Neural progenitor cell (in vitro differentiated cells): ENCODE measurements around the gene ATL1. TPM values are rescaled to one million over a fixed set of nuclear protein-coding genes. Genes with fewer than 3 reads are reported as not detected.
"Not testable (repeated sequence)": the region's sequence is repeated elsewhere in the genome, so short reads cannot be mapped to it uniquely, and the experiment has no call there.

Experiments used
- DNase-seq: peaks from one replicate; pipeline ENCODE4 v3.0.0-alpha.2; 2016; ENCODE audit warnings: low spot score
- H2AFZ ChIP-seq: fragments of 200-600 bp; sonication (generic); replicated peaks from 2 replicates; pipeline ENCODE4 v1.6.1; 2016; ENCODE audit warnings: antibody characterized with exemption
- H3F3A ChIP-seq: fragments of 200-600 bp; sonication (generic); 2 replicates; pipeline ENCODE4 v1.6.1; 2016; ENCODE audit warnings: antibody characterized with exemption, low read depth
- H3K27ac ChIP-seq: fragments of 200-600 bp; sonication (generic); 2 replicates; pipeline ENCODE4 v1.5.1; 2016; ENCODE audit warnings: mild to moderate bottlenecking
- H3K27me3 ChIP-seq: fragments of 200-600 bp; sonication (generic); 2 replicates; pipeline ENCODE4 v1.6.1; 2016; ENCODE audit warnings: mild to moderate bottlenecking, moderate library complexity
- H3K36me3 ChIP-seq: fragments of 200-600 bp; sonication (generic); 2 replicates; pipeline ENCODE4 v1.5.1; 2016
- H3K4me1 ChIP-seq: fragments of 200-600 bp; sonication (generic); 2 replicates; pipeline ENCODE4 v1.6.1; 2016; ENCODE audit warnings: mixed run types
- H3K4me2 ChIP-seq: fragments of 200-600 bp; sonication (generic); 2 replicates; pipeline ENCODE4 v1.6.1; 2016
- H3K4me3 ChIP-seq: fragments of 200-600 bp; sonication (generic); 2 replicates; pipeline ENCODE4 v1.5.1; 2016
- H3K79me2 ChIP-seq: fragments of 200-600 bp; sonication (generic); 2 replicates; pipeline ENCODE4 v1.6.1; 2016; ENCODE audit warnings: low read depth
- H3K9ac ChIP-seq: fragments of 200-600 bp; sonication (generic); 2 replicates; pipeline ENCODE4 v1.6.1; 2016
- H3K9me3 ChIP-seq: fragments of 200-600 bp; sonication (generic); 2 replicates; pipeline ENCODE4 v1.5.1; 2016; ENCODE audit warnings: low read depth
- H4K20me1 ChIP-seq: fragments of 200-600 bp; sonication (generic); 2 replicates; pipeline ENCODE4 v1.6.1; 2016; ENCODE audit warnings: low read depth
- H3K27ac Mint-ChIP-seq: 3 replicates; pipeline ENCODE4 v1.8.0; 2021; ENCODE audit warnings: mixed read lengths
- H3K27me3 Mint-ChIP-seq: 2 replicates; pipeline ENCODE4 v1.8.0; 2022; ENCODE audit warnings: low read depth, mild to moderate bottlenecking, inconsistent platforms, moderate library complexity, mixed read lengths; ENCODE audit not compliant: insufficient read depth
- H3K36me3 Mint-ChIP-seq: 3 replicates; pipeline ENCODE4 v1.8.0; 2021; ENCODE audit warnings: mixed read lengths
- H3K4me1 Mint-ChIP-seq: 3 replicates; pipeline ENCODE4 v1.8.0; 2021; ENCODE audit warnings: mixed read lengths
- H3K4me3 Mint-ChIP-seq: 3 replicates; pipeline ENCODE4 v1.8.0; 2021; ENCODE audit warnings: mild to moderate bottlenecking, moderate library complexity, mixed read lengths
- H3K9me3 Mint-ChIP-seq: 3 replicates; pipeline ENCODE4 v1.8.0; 2020; ENCODE audit warnings: mixed read lengths
- CTCF ChIP-seq: fragments of 200-600 bp; sonication (generic); IDR thresholded peaks from 2 replicates; pipeline ENCODE4 v1.5.1; 2017; ENCODE audit warnings: antibody characterized with exemption, mild to moderate bottlenecking
- EZH2 ChIP-seq: fragments of 200-600 bp; sonication (generic); IDR thresholded peaks from 2 replicates; pipeline ENCODE4 v1.6.1; 2017; ENCODE audit warnings: antibody characterized with exemption, mild to moderate bottlenecking, moderate library complexity
- EZH2phosphoT487 ChIP-seq: fragments of 200-600 bp; sonication (generic); IDR thresholded peaks from 2 replicates; pipeline ENCODE4 v1.6.1; 2017; ENCODE audit warnings: antibody characterized with exemption
- total RNA-seq: library from RNA; depleted of rRNA; stranded (reverse); fragments of >200 nt; gene quantifications from 2 replicates; pipeline ENCODE4 v1.2.3, GENCODE V29; 2015; ENCODE audit warnings: low replicate concordance

ATL1 gene
- total RNA-seq, 1 donor from 2014 or later: 11.8 TPM

- no peaks in the 10 kb centered on the region for H3K27me3 Mint-ChIP-seq
Measured at GRCh38 chr14:50550294-50550693, 9.7 kb upstream of the ATL1 start.

GRCh38 chr14:50551877-50552276 is 8.1 kb upstream of the ATL1 start:
- Histone ChIP-seq H3K36me3 (no peaks in the 10 kb centered on the region), H3K79me2 (no peaks in the 10 kb centered on the region), H3K4me1 (no peaks in the 10 kb centered on the region), H3K4me2 (no peak overlapping the region), H3K9me3 (no peaks in the 10 kb centered on the region), H4K20me1 (no peaks in the 10 kb centered on the region), H3K27ac (no peak overlapping the region), H3K27me3 (no peaks in the 10 kb centered on the region), H3K9ac (no peak overlapping the region), H2AFZ (no peak overlapping the region), H3K4me3 (no peak overlapping the region), H3F3A (no peaks in the 10 kb centered on the region)
- TF ChIP-seq CTCF: no peak
- no peak for TF ChIP-seq EZH2
- no peak for TF ChIP-seq EZH2phosphoT487
- no peaks in the 10 kb centered on the region for H3K36me3 Mint-ChIP-seq
- DNase-seq: no peak
- no peak overlapping the region for H3K27ac Mint-ChIP-seq
- no peak overlapping the region for H3K4me3 Mint-ChIP-seq
- no peaks in the 10 kb centered on the region for H3K27me3 Mint-ChIP-seq
- H3K9me3 Mint-ChIP-seq: no peaks in the 10 kb centered on the region
- no peaks in the 10 kb centered on the region for H3K4me1 Mint-ChIP-seq

More at GRCh38 chr14:50550294-50550693, 9.7 kb upstream of the ATL1 start:
- no peak overlapping the region for H3K4me3 ChIP-seq
- no peak overlapping the region for H3K9ac ChIP-seq
- no peak overlapping the region for H2AFZ ChIP-seq
- H3K27me3 ChIP-seq: no peaks in the 10 kb centered on the region
- H3K4me1 ChIP-seq: no peaks in the 10 kb centered on the region
- H3F3A ChIP-seq: no peaks in the 10 kb centered on the region
- H3K4me2 ChIP-seq: no peak overlapping the region
- no peak overlapping the region for H3K27ac Mint-ChIP-seq
- TF ChIP-seq EZH2phosphoT487 (no peak), CTCF (no peak), EZH2 (no peak)
- no peaks in the 10 kb centered on the region for H3K9me3 Mint-ChIP-seq
- H3K36me3 ChIP-seq: no peaks in the 10 kb centered on the region
- no peaks in the 10 kb centered on the region for H3K9me3 ChIP-seq
- H4K20me1 ChIP-seq: no peaks in the 10 kb centered on the region
- no peaks in the 10 kb centered on the region for H3K79me2 ChIP-seq
- H3K4me3 Mint-ChIP-seq: no peak overlapping the region
- H3K27ac ChIP-seq: no peak overlapping the region
- H3K4me1 Mint-ChIP-seq: peaks cover 2% of the 10 kb centered on the region
- no peak for DNase-seq
- no peaks in the 10 kb centered on the region for H3K36me3 Mint-ChIP-seq

- not testable (repeated sequence) for H3K27me3 ChIP-seq, H3K4me1 Mint-ChIP-seq, H3K36me3 Mint-ChIP-seq, H3K4me3 ChIP-seq, H4K20me1 ChIP-seq, H3K4me3 Mint-ChIP-seq, H3K27ac Mint-ChIP-seq, H3K9ac ChIP-seq, H3K9me3 Mint-ChIP-seq, H2AFZ ChIP-seq, H3K27me3 Mint-ChIP-seq, H3K4me1 ChIP-seq, H3K9me3 ChIP-seq, H3K36me3 ChIP-seq, H3K4me2 ChIP-seq, DNase-seq, H3K27ac ChIP-seq, H3F3A ChIP-seq, H3K79me2 ChIP-seq
Measured at GRCh38 chr14:50552796-50553195, 7.1 kb upstream of the ATL1 start.

- Mint-ChIP-seq H3K27ac (peak overlapping the region; percentile 74), H3K4me1 (peaks cover 13% of the 10 kb centered on the region), H3K4me3 (peak overlapping the region; percentile 93), H3K27me3 (peaks cover 12% of the 10 kb centered on the region), H3K36me3 (no peaks in the 10 kb centered on the region), H3K9me3 (no peaks in the 10 kb centered on the region)
- H3K4me2 ChIP-seq: peak overlapping the region; percentile 79
- H3K9ac ChIP-seq: peak overlapping the region; percentile 42
- H3K27ac ChIP-seq: no peak overlapping the region
- TF ChIP-seq EZH2phosphoT487 (no peak), EZH2 (no peak), CTCF (no peak)
- H3K4me3 ChIP-seq: peak overlapping the region; percentile 76
- H3K79me2 ChIP-seq: no peaks in the 10 kb centered on the region
- H3K4me1 ChIP-seq: peaks cover 10% of the 10 kb centered on the region
- no peaks in the 10 kb centered on the region for H3K9me3 ChIP-seq
- H3F3A ChIP-seq: peaks cover 21% of the 10 kb centered on the region
- peak; percentile 79 for DNase-seq
- H2AFZ ChIP-seq: peak overlapping the region; percentile 84
- H4K20me1 ChIP-seq: no peaks in the 10 kb centered on the region
- no peaks in the 10 kb centered on the region for H3K36me3 ChIP-seq
- peaks cover 32% of the 10 kb centered on the region for H3K27me3 ChIP-seq
Measured at GRCh38 chr14:50560931-50561285, 963 bp downstream of the ATL1 start.
